Fibroblast of lung (primary cell): ENCODE results near the gene CCDC14. TPM values are rescaled to one million over a fixed set of nuclear protein-coding genes. Genes with fewer than 3 reads are reported as not detected.
A peak's percentile ranks its signal among the peaks of the same experiment; 100 is the strongest.

Source experiments
- DNase-seq, 2 donors: peaks; one replicate each; pipeline versions ENCODE4 v3.0.0 to v3.0.0-alpha.2; 2010; ENCODE audit warnings: low read depth in 2 of 2
- H2AFZ ChIP-seq: 2 replicates; pipeline ENCODE4 v1.5.1; 2012; ENCODE audit warnings: low read length, control low read depth, inconsistent platforms
- H3K27ac ChIP-seq: 2 replicates; pipeline ENCODE4 v1.5.1; 2011; ENCODE audit warnings: low read length, control low read depth; ENCODE audit not compliant: insufficient read depth
- H3K27me3 ChIP-seq: 2 replicates; pipeline ENCODE4 v1.5.1; 2011; ENCODE audit warnings: mild to moderate bottlenecking, low read length; ENCODE audit not compliant: control insufficient read depth, insufficient read depth
- H3K36me3 ChIP-seq: 2 replicates; pipeline ENCODE4 v1.5.1; 2011; ENCODE audit warnings: low read length; ENCODE audit not compliant: control insufficient read depth, insufficient read depth
- H3K4me1 ChIP-seq: 2 replicates; pipeline ENCODE4 v1.5.1; 2011; ENCODE audit warnings: low read length; ENCODE audit not compliant: control insufficient read depth, insufficient read depth; ENCODE audit errors: extremely low read depth
- H3K4me2 ChIP-seq: 2 replicates; pipeline ENCODE4 v1.5.1; 2011; ENCODE audit warnings: low read length, control low read depth; ENCODE audit not compliant: insufficient read depth; ENCODE audit errors: extremely low read depth
- H3K4me3 ChIP-seq, 4 experiments: fragments of 200-600 bp in 1 of 4; sonication (generic) in 1 of 4; replicated peaks in 1 of 4; 2 replicates each; pipeline ENCODE4 v1.5.1; 2011 to 2016; ENCODE audit warnings: low read length in 4 of 4, low read depth in 3 of 4, mild to moderate bottlenecking in 3 of 4, control low read depth in 2 of 4, inconsistent platforms in 1 of 4, mixed read lengths in 1 of 4; ENCODE audit not compliant: insufficient read depth in 1 of 4; ENCODE audit errors: control extremely low read depth in 1 of 4
- H3K79me2 ChIP-seq: 2 replicates; pipeline ENCODE4 v1.5.1; 2012; ENCODE audit warnings: mild to moderate bottlenecking, low read length, inconsistent platforms; ENCODE audit not compliant: control insufficient read depth, insufficient read depth
- H3K9ac ChIP-seq: 2 replicates; pipeline ENCODE4 v1.5.1; 2011; ENCODE audit warnings: mild to moderate bottlenecking, low read length, control low read depth; ENCODE audit not compliant: insufficient read depth
- H3K9me3 ChIP-seq: 2 replicates; pipeline ENCODE4 v1.5.1; 2012; ENCODE audit warnings: low read depth, low read length; ENCODE audit not compliant: control insufficient read depth, insufficient read depth
- H4K20me1 ChIP-seq: 2 replicates; pipeline ENCODE4 v1.5.1; 2011; ENCODE audit warnings: low read length; ENCODE audit not compliant: control insufficient read depth, insufficient read depth; ENCODE audit errors: extremely low read depth
- CTCF ChIP-seq, 2 donors: IDR thresholded peaks in 1 of 2; conservative IDR thresholded peaks in 1 of 2; 1 replicate in 1 of 2; 2 replicates in 1 of 2; pipeline ENCODE4 v1.5.1; 2011 to 2012; ENCODE audit warnings: low read length in 2 of 2, control low read depth in 1 of 2, inconsistent platforms in 1 of 2, low read depth in 1 of 2, mild to moderate bottlenecking in 1 of 2
- EZH2 ChIP-seq: IDR thresholded peaks from 2 replicates; pipeline ENCODE4 v1.5.1; 2012; ENCODE audit warnings: low read length, control low read depth, mild to moderate bottlenecking; ENCODE audit errors: missing control alignments
- polyA plus RNA-seq, 2 donors: library from polyadenylated mRNA; depleted of rRNA in 1 of 2; stranded (reverse) in 1 of 2; unstranded in 1 of 2; fragments of >200 nt; gene quantifications; 2 replicates each; pipeline ENCODE4 v1.2.1, GENCODE V29; 2011 to 2012; ENCODE audit warnings: missing spikeins in 1 of 2
- total RNA-seq: library from RNA; depleted of rRNA; stranded (reverse); fragments of >200 nt; gene quantifications from 2 replicates; pipeline ENCODE4 v1.2.1, GENCODE V29; 2014

Gene CCDC14
- total and polyA plus RNA-seq, 2 donors (not counting 1 experiment from before 2014, with no cell fraction given), result 35.2 to 94.8 TPM

GRCh38 chr3:123877466-123877865, 83.6 kb downstream of the CCDC14 start:
- peaks cover 64% of the 10 kb centered on the region for H3K79me2 ChIP-seq
- no peaks in the 10 kb centered on the region for H3K9me3 ChIP-seq

GRCh38 chr3:123876858-123877257, 84.2 kb downstream of the CCDC14 start:
- Histone ChIP-seq H3K27ac (no peak overlapping the region), H3K4me1 (peaks cover 6% of the 10 kb centered on the region), H4K20me1 (no peaks in the 10 kb centered on the region), H2AFZ (no peak overlapping the region), H3K36me3 (peaks cover 12% of the 10 kb centered on the region), H3K27me3 (no peaks in the 10 kb centered on the region), H3K9me3 (no peaks in the 10 kb centered on the region), H3K4me3 (no peak overlapping the region), H3K4me2 (no peak overlapping the region), H3K9ac (no peak overlapping the region), H3K79me2 (peaks cover 64% of the 10 kb centered on the region)
- DNase-seq, result no peak
- TF ChIP-seq CTCF (conservative IDR thresholded peaks at IDR 0.05 in 1 of 2, IDR thresholded peaks at IDR 0.05 in 1 of 2; ENCODE audit: low read depth in 1 of 2, low read length in 2 of 2), result peak in 1 of 2 donors; percentile 29
- no peak for TF ChIP-seq EZH2

More at GRCh38 chr3:123877466-123877865, 83.6 kb downstream of the CCDC14 start:
- DNase-seq, result no peak
- peaks cover 7% of the 10 kb centered on the region for H3K4me1 ChIP-seq
- H3K9ac ChIP-seq, result no peak overlapping the region
- no peaks in the 10 kb centered on the region for H3K27me3 ChIP-seq
- H3K4me3 ChIP-seq, result no peak overlapping the region
- no peak overlapping the region for H3K4me2 ChIP-seq
- H3K36me3 ChIP-seq, result peaks cover 12% of the 10 kb centered on the region
- H4K20me1 ChIP-seq, result no peaks in the 10 kb centered on the region
- no peak overlapping the region for H2AFZ ChIP-seq
- H3K27ac ChIP-seq, result no peak overlapping the region
- TF ChIP-seq CTCF (conservative IDR thresholded peaks at IDR 0.05 in 1 of 2, IDR thresholded peaks at IDR 0.05 in 1 of 2; ENCODE audit: low read depth in 1 of 2, low read length in 2 of 2) (no peak), EZH2 (no peak)

GRCh38 chr3:123872621-123873020, 88.4 kb downstream of the CCDC14 start:
- Histone ChIP-seq H4K20me1 (no peaks in the 10 kb centered on the region), H3K4me1 (peaks cover 10% of the 10 kb centered on the region), H3K4me3 (no peak overlapping the region), H3K79me2 (peaks cover 61% of the 10 kb centered on the region), H2AFZ (no peak overlapping the region), H3K27me3 (no peaks in the 10 kb centered on the region), H3K4me2 (no peak overlapping the region), H3K9me3 (no peaks in the 10 kb centered on the region), H3K27ac (no peak overlapping the region), H3K9ac (no peak overlapping the region), H3K36me3 (peaks cover 2% of the 10 kb centered on the region)
- TF ChIP-seq EZH2 (no peak), CTCF (conservative IDR thresholded peaks at IDR 0.05 in 1 of 2, IDR thresholded peaks at IDR 0.05 in 1 of 2; ENCODE audit: low read depth in 1 of 2, low read length in 2 of 2) (no peak)
- no peak for DNase-seq
